AG04450 (cell line): ENCODE data around the gene ANKS3. TPM values are rescaled to one million over a fixed set of nuclear protein-coding genes. Genes with fewer than 3 reads are reported as not detected.

Experiments
- CTCF ChIA-PET: fragments of 300-600, 350-600 bp; formaldehyde crosslinking; extraction: SDS; loops from one replicate; lab custom pipeline; 2022; ENCODE audit warnings: antibody characterized with exemption, inconsistent platforms; lab: Charles Lee
- POLR2A ChIA-PET: fragments of 350-600 bp; formaldehyde crosslinking; extraction: SDS; loops from one replicate; lab custom pipeline; 2021; ENCODE audit warnings: antibody characterized with exemption, inconsistent platforms; lab: Yijun Ruan, JAX
- DNase-seq: peaks from one replicate; pipeline ENCODE4 v3.0.0-alpha.2; 2011; ENCODE audit warnings: low read depth, low spot score
- H3K27ac ChIP-seq: one replicate; pipeline ENCODE4 v1.5.1; 2012; ENCODE audit warnings: low read depth, low read length, control low read depth
- H3K27me3 ChIP-seq: one replicate; pipeline ENCODE4 v1.6.0; 2012; ENCODE audit warnings: low read length; ENCODE audit not compliant: control insufficient read depth, insufficient read depth
- H3K4me3 ChIP-seq: 2 replicates; pipeline ENCODE4 v1.5.1; 2011; ENCODE audit warnings: mild to moderate bottlenecking, low read depth, low read length, control low read depth
- H3K9me3 ChIP-seq: 2 replicates; pipeline ENCODE4 v1.5.1; 2012; ENCODE audit warnings: low read length; ENCODE audit not compliant: control insufficient read depth, insufficient read depth
- polyA minus RNA-seq: library from RNA; depleted of rRNA, polyadenylated mRNA; stranded (reverse); fragments of >200 nt; gene quantifications from 2 replicates; pipeline ENCODE4 v1.2.3, GENCODE V29; 2011; rRNA and poly(A)+ RNA removed
- polyA plus RNA-seq: library from polyadenylated mRNA; depleted of rRNA; stranded (reverse); fragments of >200 nt; gene quantifications from 2 replicates; pipeline ENCODE4 v1.2.3, GENCODE V29; 2011; rRNA removed
- TF ChIP-seq, protein P1 (sequence below): IDR thresholded peaks from 2 replicates; pipeline ENCODE4 v1.5.1; 2011; ENCODE audit warnings: low read depth, low read length, control low read depth, inconsistent platforms

The ANKS3 gene, protein sequence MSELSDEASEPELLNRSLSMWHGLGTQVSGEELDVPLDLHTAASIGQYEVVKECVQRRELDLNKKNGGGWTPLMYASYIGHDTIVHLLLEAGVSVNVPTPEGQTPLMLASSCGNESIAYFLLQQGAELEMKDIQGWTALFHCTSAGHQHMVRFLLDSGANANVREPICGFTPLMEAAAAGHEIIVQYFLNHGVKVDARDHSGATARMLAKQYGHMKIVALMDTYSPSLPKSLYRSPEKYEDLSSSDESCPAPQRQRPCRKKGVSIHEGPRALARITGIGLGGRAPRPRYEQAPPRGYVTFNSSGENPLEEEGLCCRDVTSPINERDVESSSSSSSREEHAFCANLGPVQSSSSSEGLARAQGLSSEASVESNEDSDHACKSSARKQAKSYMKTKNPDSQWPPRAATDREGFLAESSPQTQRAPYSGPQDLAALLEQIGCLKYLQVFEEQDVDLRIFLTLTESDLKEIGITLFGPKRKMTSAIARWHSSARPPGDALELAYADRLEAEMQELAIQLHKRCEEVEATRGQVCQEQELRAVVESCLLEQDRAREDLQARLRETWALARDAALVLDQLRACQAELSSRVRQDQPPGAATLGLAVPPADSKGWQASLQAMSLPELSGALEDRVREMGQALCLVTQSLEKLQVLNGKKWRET
- polyA plus RNA-seq, result 14.0 and 15.0 TPM in 2 replicates
- polyA minus RNA-seq, result 26.1 and 38.9 TPM in 2 replicates

DNA sequence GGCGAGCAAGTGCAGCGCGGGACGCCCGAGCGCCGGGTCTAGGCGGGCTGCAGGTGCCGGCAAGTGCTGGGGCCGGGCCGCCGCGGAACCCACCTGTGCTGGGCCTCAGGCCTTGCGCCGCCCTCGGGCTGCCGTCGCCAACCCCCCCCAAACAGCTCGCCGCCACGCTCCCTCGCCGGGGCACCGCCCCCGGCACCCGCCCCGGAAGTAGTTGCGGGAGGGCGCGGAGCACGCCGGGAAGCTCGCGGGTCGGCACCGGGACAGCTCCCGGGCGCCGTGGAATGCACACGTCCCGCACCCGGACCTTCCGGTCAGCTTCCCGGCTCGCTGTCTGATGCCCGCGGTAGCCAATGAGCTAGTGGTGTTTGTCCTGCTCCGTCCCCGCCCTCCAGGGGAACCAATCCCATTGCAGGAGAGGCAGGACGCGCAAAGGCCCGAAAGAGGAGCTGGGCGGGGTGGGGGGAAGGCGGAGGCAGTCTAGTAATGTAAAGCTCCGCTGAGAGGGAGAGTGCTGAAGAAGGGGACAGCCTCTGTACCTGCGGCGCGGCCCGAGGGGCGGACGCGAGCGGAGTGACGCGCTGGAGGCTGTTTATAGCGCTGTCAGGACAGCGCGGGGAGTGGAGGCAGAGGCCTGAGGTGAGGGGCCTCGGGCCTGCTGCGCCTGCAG is at the start of gene ANKS3, which contains the start of gene DNAAF8:
TSS of gene ANKS3 (minus strand) at position 209 of the 667 bp plus-strand sequence. CDS start 4,122 bp downstream, outside the sequence.
TSS of gene DNAAF8 (plus strand) at position 475 of the 667 bp plus-strand sequence. CDS start 1,978 bp downstream, outside the sequence.
- ChIA-PET CTCF (interaction anchor here (1.3 kb wide), 1 partner anchor 222 kb away, joined by 7 read pairs; no protein-coding TSS in a partner anchor), POLR2A (interaction anchor here (0.6 to 2.1 kb wide), 11 partner anchors 10 to 299 kb away, joined by 3 to 11 read pairs (median 3); partner anchors contain the start of genes NAGPA, NUDT16L1 and SEC14L5)
- H3K9me3 ChIP-seq, result no peaks in the 10 kb centered on the region; the same call in 1 of the 2 replicates
- H3K27me3 ChIP-seq, result no peaks in the 10 kb centered on the region
- peak within 1 kb of the TSS; percentile 96 for H3K4me3 ChIP-seq
- TF ChIP-seq, protein P1, sequence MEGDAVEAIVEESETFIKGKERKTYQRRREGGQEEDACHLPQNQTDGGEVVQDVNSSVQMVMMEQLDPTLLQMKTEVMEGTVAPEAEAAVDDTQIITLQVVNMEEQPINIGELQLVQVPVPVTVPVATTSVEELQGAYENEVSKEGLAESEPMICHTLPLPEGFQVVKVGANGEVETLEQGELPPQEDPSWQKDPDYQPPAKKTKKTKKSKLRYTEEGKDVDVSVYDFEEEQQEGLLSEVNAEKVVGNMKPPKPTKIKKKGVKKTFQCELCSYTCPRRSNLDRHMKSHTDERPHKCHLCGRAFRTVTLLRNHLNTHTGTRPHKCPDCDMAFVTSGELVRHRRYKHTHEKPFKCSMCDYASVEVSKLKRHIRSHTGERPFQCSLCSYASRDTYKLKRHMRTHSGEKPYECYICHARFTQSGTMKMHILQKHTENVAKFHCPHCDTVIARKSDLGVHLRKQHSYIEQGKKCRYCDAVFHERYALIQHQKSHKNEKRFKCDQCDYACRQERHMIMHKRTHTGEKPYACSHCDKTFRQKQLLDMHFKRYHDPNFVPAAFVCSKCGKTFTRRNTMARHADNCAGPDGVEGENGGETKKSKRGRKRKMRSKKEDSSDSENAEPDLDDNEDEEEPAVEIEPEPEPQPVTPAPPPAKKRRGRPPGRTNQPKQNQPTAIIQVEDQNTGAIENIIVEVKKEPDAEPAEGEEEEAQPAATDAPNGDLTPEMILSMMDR, result no peak
- peak; percentile 94 for DNase-seq
- peak within 1 kb of the TSS; percentile 94 for H3K27ac ChIP-seq

DNA sequence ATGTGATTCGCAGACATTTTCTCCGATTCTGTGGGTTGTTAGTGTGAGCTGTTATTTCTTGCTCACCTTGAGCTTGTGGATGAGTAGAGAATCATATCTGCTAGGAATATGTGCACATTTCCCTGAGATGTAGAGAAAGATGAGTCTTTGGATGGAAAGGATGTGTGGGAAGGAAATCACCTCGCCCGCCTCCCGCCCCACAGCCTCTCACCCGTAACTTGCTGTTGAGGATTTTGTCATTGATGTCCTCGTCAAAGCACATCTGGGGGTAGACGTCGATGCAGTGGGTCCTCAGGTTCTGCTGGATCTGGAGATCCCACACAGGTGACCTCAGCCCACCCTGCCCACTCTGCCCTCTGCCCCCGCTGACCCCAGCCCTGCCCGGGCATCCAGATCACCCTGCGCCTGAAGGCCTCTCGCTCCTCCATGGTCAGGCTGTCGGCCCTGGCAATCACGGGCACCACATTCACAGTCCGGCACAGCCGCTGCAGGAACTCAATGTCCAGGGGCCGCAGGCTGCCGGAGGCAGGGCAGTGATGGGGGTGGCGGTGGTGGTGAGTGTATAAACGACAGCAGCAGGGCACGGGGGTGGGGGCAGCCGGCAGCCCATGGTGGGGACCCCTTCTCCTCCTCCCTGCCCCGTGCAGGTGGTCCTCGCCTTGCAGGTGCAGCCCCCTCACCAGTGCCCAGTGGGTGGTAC is 49.3 kb upstream of the ANKS3 start:
- TF ChIP-seq, protein P1, result no peak
- ChIA-PET POLR2A (interaction anchor here (0.6 to 0.7 kb wide), 2 partner anchors 15 to 153 kb away, joined by 3 read pairs; no protein-coding TSS in a partner anchor), CTCF (no interaction called here)
- H3K4me3 ChIP-seq, result no peak overlapping the region
- no peak for DNase-seq
- no peaks in the 10 kb centered on the region for H3K27me3 ChIP-seq
- no peak overlapping the region for H3K27ac ChIP-seq
- H3K9me3 ChIP-seq, result no peaks in the 10 kb centered on the region

DNA sequence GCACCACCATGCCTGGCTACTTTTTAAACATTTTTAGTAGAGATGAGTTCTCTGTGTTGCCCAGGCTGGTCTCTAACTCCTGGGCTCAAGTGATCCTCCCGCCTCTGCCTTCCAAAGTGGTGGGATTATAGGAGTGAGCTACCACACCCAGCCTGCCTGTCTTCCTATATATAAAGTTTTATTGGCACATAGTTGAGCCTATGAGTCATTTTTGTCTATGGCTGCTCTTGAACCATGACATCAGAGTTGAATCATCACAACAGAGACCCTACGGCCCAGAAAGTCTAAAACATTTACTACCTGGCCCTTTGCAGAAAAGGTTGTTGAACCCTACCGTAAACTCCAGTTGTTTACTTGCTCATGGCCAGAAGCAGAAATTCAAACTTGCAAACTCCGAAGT is 46.2 kb upstream of the ANKS3 start:
- no peak for DNase-seq
- H3K4me3 ChIP-seq, result no peak overlapping the region
- H3K27ac ChIP-seq, result no peak overlapping the region
- H3K27me3 ChIP-seq, result no peaks in the 10 kb centered on the region
- ChIA-PET POLR2A (no interaction called here), CTCF (no interaction called here)
- H3K9me3 ChIP-seq, result no peaks in the 10 kb centered on the region
- TF ChIP-seq, protein P1, result no peak

DNA sequence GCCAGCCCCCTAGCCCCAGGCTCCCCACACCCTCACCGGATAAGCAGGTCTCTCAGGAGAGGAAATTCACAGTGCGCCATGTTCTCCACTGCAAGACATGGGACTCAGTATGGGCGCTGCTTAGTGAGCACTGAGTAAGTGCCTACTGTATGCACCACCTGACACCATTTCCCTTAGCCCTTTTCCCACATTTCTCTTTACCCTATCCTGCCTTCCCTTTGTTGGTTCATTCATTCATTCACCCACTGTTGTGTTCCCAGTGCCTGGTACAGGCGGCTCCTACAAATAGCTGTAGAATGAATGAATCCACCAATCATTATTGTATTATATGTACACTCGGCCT is 44.0 kb upstream of the ANKS3 start:
- no peaks in the 10 kb centered on the region for H3K27me3 ChIP-seq
- H3K4me3 ChIP-seq, result no peak overlapping the region
- CTCF ChIA-PET, result interaction anchor here (0.5 kb wide), 1 partner anchor 35 kb away, joined by 5 read pairs; no protein-coding TSS in a partner anchor
- POLR2A ChIA-PET, result interaction anchor here (0.5 kb wide), 1 partner anchor 31 kb away, joined by 7 read pairs; no protein-coding TSS in a partner anchor
- no peak overlapping the region for H3K27ac ChIP-seq
- no peaks in the 10 kb centered on the region for H3K9me3 ChIP-seq
- TF ChIP-seq, protein P1, result no peak
- no peak for DNase-seq
